ENCODE data around the gene LRRC4C.

LRRC4C gene

DNA sequence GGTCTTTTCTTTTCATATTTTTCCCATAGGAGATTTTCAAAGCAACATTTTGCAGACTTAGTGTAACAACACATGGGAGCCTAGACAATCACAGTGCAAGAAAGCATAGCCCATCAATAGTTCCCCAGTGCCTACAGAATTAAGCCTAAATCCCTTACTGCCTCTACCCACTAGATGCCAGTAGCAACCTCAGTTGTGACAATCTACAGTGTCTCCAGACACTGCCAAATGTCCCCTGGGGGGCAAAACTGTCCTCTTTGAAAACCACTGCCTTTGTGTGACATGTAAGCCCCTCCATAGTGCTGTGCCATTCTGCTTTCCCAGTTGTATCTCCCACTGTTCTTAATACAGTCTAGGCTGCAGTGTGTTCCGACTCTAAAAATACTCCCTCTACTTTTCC lies 1329.0 kb downstream of the LRRC4C start:
- DNase-seq (ENCODE audit: low read depth in 2 of 3, low spot score in 1 of 3), result no peak

DNA sequence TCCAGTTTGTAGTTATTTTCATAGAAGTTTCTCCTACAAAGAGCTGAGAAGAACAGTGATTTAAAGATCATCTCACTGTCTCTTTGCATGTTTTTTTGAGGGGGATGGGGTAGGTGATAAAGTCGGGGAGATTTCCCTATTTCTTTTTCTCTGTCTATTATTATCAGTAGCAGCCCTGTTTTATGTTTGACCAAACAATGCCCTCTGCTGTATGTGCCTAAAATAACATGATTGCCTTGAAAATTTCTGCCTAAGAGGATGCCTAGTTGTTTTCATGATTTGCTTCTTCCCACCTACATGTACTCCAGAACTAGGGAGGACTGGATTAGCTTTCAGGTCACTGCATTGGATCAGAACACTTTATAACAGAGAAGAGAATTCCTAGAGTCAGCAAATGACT lies 1330.2 kb downstream of the LRRC4C start:
- no peak for DNase-seq (ENCODE audit: low read depth in 2 of 3, low spot score in 1 of 3)

DNA sequence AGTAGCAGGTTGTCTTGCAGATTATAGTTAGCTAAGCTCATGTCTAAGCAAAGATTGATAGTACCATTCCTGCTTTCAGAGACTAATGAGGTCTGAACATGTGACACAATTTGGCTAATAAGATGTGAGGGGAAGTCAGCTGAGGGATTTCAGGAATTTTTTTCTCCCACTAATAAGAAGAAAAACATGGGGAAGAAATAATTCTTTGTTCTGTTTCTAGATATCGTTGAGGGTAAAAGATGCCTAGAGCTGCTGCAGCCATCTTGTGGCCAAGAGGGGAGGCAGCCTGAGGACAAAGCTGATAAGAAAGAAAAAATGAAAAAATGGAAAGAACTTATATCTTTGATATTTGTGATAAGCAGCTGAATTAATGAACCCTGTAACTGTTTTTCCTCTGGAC lies 1334.4 kb downstream of the LRRC4C start:
- DNase-seq (ENCODE audit: low read depth in 2 of 3, low spot score in 1 of 3), result no peak

- DNase-seq (ENCODE audit: low read depth in 2 of 3, low spot score in 1 of 3), result no peak
Measured at GRCh38 chr11:40119661-40120060, 1339.8 kb downstream of the LRRC4C start.

DNA sequence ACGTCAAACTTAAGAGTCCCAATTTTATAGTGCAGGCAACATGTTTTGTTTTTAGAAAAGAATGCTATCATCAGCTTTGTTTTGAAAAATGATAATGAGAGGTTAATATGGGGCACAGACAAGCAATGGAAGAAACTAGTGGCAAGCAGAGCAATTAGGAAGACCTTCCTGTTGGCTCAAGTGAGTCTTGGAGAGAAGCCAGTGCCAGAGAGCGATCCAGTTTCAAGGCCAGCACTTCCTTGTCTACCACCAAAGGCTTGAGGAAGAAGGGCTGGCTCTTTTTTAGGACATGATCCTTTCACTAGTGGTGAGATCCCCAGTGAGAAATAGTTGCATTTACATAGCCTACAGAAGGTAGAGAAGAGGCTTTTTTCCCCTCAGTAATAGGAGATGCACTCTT lies 1340.7 kb downstream of the LRRC4C start:
- DNase-seq (ENCODE audit: low read depth in 2 of 3, low spot score in 1 of 3), result no peak

DNA sequence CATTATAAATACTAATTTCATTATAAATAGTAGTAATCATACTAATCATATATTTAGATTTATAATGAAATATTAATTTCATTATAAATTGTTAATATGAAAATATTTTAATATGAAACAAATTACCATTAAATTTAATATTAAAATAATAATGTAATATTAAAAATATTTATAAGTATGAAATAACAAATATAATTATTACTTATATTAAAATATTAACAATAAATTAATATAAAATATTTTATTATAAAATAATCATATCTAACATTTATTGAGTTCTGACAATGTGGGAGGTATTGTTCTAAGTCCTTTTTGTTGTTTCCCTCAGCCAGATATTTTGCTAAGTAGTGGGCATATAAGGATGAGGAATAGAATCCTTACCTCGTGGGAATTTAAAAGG lies 1341.4 kb downstream of the LRRC4C start:
- DNase-seq (ENCODE audit: low read depth in 2 of 3, low spot score in 1 of 3), result no peak

GRCh38 chr11:40104941-40105550 lies 1354.4 kb downstream of the LRRC4C start:
- DNase-seq (ENCODE audit: low read depth in 2 of 3, low spot score in 1 of 3), result no peak

- DNase-seq (ENCODE audit: low read depth in 2 of 3, low spot score in 1 of 3), result no peak
Measured at GRCh38 chr11:40100781-40101180, 1358.7 kb downstream of the LRRC4C start.

DNA sequence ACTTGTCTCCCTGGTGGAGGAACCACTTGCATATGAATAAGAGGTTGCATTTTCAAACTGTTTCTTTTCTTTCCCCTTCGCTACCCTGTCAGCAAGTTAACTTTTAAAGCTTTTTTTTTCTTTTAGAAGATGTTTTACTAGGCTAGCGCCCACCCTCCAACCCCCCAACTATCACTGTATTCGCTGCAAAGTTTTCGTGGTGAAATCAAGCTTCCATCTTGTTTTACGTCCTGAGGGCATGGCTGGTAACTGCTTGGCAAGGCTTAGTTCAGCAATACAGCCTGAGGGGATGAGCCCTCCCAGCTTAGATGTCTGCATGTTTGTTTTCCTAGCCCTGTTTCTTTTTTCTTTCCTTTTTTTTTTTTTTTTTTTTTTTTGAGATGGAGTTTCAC lies 1359.3 kb downstream of the LRRC4C start:
- no peak for DNase-seq (ENCODE audit: low read depth in 2 of 3, low spot score in 1 of 3)

DNA sequence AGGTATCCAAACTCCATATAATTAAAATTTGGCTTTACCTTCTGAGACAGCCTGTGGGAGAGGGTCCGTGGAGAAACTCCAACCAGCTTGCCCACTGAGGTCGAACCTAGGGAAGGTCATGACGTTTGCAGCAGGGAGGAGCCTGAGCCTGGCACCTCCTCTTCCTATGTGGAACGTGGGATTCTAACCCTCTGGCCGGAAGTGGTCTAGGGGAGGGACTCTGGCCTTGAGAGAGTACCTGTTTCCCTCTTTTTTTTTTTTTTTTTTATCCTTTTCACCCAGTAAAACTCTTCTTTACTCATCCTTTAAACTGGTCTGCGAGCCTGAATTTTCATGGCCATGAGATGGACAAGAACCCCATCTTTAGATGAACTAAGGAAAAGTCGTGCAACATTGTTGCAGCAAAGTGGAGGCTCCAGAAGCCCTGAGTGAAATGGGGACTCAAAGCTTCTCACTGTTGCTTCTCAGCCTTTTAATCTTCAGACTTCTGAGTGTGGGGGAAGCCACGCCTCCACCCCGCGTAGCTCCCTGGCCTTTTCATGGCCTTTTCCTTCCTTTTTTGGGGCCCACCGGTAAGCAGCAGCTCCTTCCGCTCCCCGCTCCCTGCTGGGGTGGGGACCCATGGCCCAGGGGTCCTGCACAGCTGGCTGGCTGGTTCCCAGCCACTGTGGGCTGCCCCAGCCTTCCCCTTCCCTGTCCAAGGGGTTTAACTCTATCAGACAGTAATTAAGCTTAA lies 1359.9 kb downstream of the LRRC4C start:
- no peak for DNase-seq (ENCODE audit: low read depth in 2 of 3, low spot score in 1 of 3)

GRCh38 chr11:40095446-40095845 lies 1364.0 kb downstream of the LRRC4C start:
- DNase-seq (ENCODE audit: low read depth in 2 of 3, low spot score in 1 of 3), result no peak

GRCh38 chr11:40094954-40095353 lies 1364.5 kb downstream of the LRRC4C start:
- no peak for DNase-seq (ENCODE audit: low read depth in 2 of 3, low spot score in 1 of 3)

DNA sequence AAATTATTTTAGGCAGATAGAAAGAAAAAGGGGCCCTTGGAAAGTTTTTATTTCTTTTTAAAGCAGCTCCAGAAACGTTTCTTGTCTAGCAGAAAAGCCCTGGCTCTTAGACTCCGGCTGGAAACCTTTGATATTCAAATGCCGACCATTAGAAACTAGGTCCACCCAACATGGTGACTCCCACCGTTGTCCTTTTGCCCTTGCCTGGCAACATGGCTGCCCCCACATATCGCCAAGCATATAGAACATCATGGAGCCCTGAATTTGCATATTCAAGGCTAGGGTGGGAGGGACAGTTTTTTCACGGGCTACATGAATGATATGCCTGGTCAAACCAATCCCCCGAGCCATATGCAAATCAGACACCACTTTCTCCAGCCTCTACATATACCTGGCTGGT lies 1379.0 kb downstream of the LRRC4C start:
- DNase-seq (ENCODE audit: low read depth in 2 of 3, low spot score in 1 of 3), result no peak
